GM21423 (cell line): ENCODE results near the gene CRTAP.
"Not testable (repeated sequence)": the region's sequence is repeated elsewhere in the genome, so short reads cannot be mapped to it uniquely, and the experiment has no call there.

ENCODE experiments used
- ATAC-seq: cut with Tn5 transposase; IDR thresholded peaks from one replicate; pipeline ENCODE4 v1.9.1; 2021; ENCODE audit warnings: mild to moderate bottlenecking, moderate library complexity; ENCODE audit not compliant: unreplicated experiment

Gene CRTAP

GRCh38 chr3:33099109-33099645 lies 14.6 kb upstream of the CRTAP start:
- ATAC-seq: no peak

DNA sequence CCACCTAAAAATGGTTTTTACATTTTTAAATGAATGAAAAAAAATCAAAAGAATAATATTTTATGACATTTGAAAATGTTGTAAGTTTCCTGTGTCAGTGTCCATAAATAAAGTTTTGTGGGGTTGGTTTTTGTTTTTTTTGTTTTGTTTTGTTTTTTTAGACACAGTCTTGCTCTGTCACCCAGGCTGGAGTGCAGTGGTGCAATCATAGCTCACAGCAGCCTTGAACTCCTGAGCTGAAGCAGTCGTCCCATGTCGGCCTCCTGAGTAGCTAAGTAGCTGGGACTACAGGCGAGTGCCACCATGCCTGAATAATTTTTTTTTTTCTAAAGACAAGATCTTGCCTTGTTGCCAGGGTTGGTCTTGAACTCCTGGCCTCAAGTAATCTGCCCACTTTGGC lies 14.1 kb upstream of the CRTAP start:
- no peak for ATAC-seq

DNA sequence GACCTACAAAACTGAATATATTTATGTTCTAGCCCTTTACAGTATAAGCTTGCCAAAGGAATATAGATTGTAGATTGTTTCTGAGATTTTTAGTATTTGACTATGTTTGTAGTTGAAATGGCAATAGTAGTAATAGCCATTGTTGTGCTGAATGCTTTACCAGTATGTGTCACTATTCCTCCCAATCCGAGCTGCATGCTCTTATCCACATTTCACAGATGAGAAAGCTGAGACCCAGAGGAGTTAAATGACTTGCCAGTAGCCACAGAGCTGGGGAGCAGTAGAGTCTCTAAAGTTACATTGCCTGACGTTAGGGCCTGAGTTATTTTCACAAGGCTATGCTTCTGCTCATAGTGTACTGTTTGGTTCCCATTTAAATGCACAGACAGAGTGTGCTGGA lies 13.6 kb upstream of the CRTAP start:
- no peak for ATAC-seq

DNA sequence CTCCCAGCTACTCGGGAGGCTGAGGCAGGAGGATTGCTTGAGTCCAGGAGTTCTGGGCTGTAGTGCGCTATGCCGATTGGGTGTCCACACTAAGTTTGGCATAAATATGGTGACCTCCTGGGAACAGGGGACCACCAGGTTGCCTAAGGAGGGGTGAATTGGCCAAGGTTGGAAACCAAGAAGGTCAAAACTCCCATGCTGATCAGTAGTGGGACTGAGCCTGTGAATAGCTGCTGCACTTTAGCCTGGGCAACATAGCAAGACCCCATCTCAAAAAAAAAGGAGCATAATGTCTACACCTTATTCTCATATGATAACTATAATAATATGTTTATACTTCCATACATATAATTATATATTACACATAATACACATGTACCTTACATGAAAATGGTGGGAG lies 10.8 kb upstream of the CRTAP start:
- no peak for ATAC-seq

DNA sequence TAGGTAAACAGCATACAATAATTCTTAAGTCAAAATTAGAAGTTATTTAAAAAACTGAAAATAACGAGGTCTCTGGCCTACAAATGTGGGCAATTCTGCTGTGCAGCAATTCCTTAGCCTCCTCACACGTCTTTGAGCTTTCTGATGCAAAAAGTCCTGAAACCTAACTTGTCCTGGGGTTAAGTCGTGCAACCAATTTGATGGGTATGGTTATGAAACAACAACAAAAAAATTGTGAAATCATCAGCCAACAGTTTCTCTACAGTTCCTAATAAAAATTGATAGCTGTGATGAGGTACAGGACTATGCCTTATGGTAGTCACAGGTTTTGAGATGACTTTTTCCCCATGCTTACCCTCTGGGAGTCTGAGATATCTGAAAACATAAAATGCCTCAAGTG lies 10.3 kb upstream of the CRTAP start:
- no peak for ATAC-seq

GRCh38 chr3:33104803-33105202 lies 9.0 kb upstream of the CRTAP start:
- no peak for ATAC-seq

GRCh38 chr3:33105341-33105948 lies 8.4 kb upstream of the CRTAP start:
- ATAC-seq: no peak

DNA sequence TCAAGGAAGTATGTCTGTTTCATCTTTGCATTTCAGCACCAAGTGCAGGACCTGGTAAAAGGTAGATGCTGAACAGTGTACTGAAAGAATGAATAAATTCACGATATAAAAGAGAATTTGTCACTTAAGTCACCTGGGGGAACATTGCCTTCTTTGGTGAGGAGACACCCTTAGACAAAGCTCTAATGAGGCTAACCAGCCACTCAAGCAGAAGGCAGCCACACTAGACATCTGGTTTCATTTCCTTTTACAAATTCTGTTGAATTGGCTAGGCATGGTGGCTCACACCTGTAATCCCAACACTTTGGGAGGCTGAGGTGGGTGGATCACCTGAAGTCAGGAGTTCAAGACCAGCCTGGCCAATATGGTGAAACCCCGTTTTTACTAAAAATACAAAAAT lies 7.0 kb upstream of the CRTAP start:
- ATAC-seq: not testable (repeated sequence)

DNA sequence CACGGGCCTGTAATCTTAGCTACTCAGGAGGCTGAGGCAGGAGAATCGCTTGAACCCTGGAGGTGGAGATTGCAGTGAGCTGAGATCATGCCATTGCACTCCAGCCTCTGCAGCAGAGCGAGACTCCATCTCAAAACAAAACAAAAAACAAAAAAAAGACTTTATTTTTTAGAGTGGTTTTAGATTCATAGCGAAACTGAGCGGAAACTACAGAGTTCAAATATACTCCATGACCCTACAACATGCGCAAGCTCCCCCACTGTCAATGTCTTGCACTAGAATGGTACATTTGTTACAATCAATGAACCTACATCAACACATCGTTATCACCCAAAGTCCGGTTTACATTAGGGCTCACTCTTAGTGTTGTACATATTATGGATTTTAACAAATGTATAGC lies 2.2 kb upstream of the CRTAP start:
- ATAC-seq: no peak

GRCh38 chr3:33114622-33115023 lies 809 bp downstream of the CRTAP start:
- no peak for ATAC-seq

GRCh38 chr3:33115024-33115768 lies 1.4 kb downstream of the CRTAP start:
- ATAC-seq: no peak

DNA sequence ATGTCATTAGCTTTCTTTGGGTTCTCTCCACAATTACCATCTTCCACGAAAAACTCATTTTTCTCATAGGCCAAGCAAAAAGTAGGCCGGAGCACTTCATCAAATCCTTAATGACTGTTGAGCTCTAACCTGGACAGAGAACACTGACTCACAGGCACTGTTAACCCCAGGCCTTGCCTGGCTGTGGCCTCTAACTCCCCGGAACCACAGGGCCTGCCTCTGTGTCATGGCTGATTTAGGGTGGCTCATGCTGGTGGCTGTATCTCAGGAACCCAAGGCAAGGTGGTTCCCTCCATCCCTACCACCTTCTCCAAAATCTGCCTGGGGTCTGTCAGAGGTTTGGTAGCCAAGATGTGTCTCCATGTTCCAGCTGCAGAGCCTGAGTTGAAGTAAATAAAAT lies 3.6 kb downstream of the CRTAP start:
- no peak for ATAC-seq

GRCh38 chr3:33119891-33120290 lies 6.1 kb downstream of the CRTAP start:
- no peak for ATAC-seq

- ATAC-seq: no peak
These were observed 9.2 kb downstream of the CRTAP start for GRCh38 chr3:33122991-33123390.

DNA sequence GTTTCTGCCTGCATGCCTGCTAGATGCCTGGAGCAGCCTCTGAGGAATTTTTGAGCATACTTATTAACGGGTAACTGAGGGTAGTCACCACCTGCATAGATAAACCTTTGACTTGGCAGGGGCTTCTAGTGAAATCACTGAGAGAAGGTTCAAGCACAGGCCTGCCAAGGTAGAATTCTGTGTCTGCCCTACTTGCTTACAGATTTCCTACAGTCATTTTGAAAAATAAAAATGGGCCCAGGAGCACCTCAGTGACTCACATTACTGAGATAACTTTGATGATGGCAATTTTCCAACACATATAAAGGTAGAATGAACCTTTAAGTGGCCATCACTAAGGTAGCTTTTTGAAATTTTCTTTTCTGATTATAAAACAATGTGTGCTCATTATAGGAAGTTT lies 10.8 kb downstream of the CRTAP start:
- no peak for ATAC-seq

DNA sequence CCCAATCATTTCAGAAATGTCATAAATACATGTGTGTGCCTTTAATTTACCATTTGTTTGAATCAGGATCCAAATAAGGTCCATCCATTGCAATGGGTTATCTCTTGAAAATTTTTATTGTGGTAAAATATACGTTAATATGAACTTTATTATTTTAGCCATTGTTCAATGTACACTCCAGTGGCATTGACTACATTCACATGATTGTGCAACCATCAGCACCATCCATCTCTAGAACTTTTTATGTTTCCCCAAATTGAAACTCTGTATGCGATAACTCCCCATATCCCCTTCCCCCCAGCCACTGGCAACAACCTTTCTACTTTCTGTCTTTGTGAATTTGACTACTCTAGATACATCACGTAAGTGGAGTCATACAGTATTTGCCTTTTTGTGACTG lies 12.0 kb downstream of the CRTAP start:
- no peak for ATAC-seq

DNA sequence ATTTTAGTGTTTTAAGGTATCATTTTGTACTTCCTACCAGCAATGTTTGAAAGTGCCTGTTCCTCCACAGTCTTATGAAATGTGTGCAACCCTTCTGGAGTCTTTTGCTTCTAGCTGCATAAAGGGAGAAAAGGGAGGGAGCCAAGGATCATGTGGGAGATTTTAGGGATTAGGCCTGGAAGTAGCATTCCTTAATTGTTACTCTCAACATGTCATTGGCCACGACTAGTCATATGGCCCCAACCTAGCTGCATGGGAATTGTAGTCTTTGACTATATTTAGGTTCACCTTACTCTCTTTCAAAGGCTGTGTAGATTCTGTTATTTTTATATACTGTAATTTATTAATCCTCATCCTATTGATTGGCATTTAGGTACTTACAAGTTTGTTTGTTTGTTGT lies 14.9 kb downstream of the CRTAP start:
- no peak for ATAC-seq

DNA sequence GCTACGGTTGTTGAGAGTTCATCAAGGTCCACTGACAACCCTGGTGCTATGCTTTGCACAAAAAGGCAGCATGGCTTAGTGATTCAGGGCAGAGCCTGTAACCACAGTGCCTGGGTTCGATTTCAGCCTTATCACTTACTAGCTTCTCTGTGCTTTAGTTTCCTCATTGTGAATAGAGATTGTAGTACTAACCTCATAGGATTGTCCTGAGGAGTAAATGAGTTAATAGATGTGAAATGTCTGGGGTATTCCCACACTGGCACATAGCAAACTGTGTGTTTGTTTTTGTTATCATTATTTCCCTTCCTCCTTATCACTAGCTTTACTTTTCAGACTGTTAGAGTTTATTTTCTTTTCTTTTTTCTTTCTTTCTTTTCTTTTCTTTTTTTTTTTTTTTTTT lies 16.3 kb downstream of the CRTAP start:
- ATAC-seq: no peak

DNA sequence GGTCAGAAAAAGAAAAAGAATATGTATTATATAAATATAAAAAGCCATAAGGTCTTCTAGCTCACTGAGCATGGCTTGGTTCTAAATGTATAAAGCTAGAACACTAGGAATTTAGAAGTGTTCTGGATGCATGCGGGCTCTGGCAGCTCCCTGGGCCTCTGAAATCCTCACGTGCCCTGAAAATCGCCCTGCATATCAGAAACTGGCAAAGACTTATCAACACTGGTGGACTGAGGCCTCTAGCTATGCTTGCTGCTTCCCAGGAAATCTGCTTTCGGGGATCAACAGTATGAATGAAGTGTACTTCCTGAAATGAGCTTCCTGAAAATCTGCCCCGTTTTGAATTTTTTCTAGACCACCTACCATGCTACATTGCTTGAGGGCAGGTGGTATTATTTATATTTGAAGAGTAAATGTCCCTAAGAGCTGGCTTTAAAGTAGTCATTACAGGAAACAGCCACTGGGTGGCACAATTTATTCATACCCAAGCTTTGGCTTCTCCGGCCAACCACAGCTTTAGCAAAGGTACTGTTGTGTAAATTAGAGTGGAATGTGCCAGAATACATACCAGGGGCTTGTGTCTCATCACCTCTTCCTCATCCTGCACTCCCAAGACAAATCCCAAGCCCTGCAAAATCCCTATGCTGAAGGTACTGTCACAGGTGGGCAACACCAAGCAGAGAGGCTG lies 17.7 kb downstream of the CRTAP start:
- peak; percentile 80 for ATAC-seq

DNA sequence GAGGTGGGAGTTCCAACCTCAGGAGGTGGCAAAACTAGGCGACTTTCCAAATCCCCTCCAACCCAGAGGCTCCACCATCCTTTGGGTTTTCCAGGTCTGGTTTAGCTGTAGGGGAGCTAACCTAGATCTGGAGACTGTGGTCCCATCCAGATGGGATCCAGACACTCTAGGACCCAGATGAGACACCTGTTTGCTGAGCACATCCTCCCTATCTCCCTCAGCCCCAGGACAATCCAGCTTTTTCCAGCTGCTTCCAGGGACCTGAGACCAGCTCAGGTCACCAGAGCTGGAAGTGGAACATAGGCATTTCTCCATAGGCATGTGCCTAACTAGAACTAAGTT lies 18.2 kb downstream of the CRTAP start:
- ATAC-seq: no peak

DNA sequence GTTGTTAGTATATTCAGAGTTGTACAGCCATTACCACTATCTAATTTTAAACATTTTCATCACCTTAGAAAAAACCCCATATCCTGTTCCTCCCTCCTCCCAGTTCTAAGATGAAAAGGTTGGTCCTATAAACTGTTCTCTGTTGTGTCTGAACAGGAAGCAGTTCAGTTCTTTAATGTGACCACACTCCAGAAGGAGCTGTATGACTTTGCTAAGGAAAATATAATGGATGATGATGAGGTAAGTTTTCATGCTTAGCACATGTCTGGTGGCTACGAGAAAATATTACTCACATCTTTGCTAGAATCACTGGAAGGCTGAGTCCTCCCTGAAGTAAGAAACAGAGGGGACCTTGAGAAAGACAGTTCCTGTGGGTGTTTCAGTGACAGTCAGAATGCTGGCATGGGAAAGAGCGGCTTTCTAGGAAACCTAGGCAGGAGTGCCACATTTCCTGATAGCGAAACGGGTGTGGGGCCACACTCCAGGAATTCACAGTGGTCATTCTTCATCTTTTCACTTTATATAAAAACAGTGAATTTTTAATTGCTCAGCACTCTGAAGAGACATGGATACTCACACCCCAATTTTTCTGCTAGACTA lies 20.3 kb downstream of the CRTAP start:
- no peak for ATAC-seq

DNA sequence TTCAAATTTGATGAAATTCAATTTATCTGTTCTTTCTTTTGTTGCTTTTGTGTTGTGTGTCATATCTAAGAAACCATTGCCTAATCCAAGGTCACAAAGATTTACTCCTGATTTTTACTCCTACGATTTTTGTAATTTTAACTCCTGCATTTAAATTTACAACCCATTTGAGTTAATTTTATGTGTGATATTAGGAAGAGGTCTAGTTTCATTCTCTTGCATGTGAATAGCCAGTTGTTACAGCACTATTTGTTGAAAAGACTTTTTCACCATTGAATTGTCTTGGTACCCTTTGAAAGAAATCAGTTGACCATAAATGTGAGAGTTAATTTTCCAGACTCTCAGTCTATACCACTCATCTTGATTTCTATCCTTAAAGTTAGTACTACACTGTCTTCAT lies 23.9 kb downstream of the CRTAP start:
- ATAC-seq: no peak
